NK-92 treated with Interleukin-12 subunit alpha and Interleukin-12 subunit beta, amount 100 ng/mL, for 24 hours (cell line): ENCODE data around the gene FGF18.
A peak's percentile ranks its signal among the peaks of the same experiment; 100 is the strongest.

ENCODE experiments used
- DNase-seq: peaks from one replicate; lab custom pipeline; 2025; lab: John Stamatoyannopoulos, UW

Gene FGF18

DNA sequence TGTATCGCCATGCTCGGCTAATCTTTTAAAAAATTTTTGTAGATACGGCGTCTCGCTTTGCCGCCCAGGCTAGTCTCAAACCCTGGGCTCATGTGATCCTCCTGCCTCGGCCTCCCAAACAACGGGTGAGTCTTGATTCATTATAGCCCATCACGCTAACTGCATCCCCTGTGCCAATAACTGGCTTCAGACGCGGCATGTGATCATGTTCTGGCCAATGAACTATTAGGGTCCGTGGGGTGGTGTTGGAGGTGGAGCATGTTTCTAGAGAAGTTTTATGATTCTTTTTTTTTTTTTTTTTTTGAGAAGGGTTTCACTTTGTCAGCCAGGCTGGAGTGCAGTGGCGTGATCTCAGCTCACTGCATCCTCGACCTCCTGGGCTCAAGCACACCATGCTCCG is 51.0 kb downstream of the FGF18 start:
- no peak for DNase-seq

DNA sequence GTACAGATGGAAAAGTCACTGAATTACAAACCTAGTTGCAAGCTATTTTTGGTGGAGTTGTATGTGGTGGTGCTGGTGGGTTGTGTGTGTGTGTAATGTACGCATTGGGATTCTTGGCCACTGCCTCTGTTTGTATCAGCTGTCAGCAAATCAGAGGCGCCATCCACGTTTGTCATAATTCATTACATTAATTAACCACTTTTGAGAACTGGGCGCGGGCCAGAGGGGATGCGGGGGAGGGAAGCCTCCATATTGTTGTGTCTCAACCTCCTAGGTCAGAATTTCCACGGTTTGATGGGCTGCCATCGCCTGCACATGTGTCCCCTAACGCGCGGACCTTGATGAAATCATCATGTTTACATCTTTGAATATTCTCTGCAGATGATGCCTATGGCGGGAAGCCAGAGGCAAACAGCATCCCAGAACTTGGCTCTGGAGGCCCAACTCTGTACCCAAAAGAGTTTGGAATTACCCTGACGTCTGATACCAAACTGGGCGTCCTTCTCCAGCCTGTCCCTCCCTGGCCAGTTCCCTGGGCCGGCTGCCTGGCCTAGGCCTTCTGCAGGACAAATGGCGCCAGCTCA is 54.9 kb downstream of the FGF18 start:
- no peak for DNase-seq

DNA sequence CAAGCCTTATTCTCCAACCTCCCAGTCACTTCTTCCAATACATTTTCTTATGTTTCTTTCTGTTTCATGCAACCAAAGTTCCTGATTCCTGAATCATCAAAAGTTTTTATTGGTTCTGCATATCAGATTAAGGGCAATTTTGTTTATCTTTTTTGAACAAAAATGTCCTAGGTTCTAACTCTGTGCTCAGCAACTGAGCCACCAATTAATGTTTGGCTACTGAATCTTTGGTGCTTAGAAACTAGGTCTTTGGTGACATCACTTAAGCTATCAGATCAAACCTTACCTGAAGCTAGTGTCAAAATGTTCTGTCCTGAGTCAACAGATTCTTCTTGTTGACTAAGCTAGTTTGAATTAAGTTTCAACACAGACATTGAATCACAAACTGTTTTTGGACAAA is 56.1 kb downstream of the FGF18 start:
- no peak for DNase-seq

DNA sequence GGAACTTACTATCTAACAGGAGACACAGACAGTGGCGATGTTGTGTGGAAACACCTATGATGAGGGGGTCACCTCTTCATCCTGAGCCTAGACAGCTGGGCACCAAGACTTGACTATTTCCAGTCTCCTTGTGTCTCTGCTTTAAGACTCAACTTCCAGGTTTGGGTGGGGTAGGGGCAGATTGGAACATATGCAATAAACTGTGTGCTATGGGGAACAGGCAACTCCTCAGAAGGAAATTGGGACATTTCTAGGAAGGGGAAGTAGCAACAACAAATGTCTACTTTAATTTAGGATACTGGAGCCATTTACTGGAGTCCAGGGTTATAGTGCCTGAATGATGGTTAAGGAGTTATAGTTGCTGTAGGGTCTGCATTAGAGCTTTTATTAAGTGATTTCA is 57.3 kb downstream of the FGF18 start:
- DNase-seq = no peak

DNA sequence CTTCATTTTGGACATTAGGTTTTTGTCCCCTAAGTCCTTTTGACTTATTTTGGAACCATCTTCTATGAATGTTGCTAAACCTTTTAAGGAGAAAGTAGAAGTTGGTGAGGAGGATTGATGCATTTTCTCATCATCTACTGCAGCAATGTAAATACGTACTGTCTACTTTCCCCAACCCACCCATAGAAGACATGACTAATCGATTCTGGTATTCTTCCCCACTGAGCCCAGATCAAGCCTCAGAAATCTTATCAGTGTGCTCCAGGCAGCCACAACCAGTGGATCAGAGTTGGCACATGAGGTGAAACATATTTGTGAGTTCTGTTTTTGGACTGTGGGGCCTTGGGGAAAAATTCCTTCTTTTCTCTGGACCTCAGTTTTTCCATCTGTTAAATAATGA is 57.7 kb downstream of the FGF18 start:
- no peak for DNase-seq

DNA sequence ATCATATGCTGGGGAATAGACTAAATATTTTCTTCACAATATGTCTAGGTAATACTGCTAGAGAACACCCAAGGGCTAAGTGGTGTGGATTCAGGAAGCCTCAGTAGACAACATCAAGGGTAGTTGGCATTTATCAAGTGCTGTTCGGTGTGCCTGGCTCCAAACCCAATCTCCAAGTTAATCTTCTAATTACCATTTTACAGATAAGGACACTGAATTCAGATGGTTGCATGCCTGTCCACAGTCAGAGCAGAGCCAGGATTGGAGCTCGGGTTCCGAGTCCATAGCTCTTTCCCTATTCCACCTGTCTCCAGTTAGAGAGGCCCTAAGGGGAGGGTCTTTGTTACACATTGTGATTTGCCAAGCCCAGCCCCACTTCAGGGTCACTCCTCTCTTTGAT is 58.2 kb downstream of the FGF18 start:
- no peak for DNase-seq

DNA sequence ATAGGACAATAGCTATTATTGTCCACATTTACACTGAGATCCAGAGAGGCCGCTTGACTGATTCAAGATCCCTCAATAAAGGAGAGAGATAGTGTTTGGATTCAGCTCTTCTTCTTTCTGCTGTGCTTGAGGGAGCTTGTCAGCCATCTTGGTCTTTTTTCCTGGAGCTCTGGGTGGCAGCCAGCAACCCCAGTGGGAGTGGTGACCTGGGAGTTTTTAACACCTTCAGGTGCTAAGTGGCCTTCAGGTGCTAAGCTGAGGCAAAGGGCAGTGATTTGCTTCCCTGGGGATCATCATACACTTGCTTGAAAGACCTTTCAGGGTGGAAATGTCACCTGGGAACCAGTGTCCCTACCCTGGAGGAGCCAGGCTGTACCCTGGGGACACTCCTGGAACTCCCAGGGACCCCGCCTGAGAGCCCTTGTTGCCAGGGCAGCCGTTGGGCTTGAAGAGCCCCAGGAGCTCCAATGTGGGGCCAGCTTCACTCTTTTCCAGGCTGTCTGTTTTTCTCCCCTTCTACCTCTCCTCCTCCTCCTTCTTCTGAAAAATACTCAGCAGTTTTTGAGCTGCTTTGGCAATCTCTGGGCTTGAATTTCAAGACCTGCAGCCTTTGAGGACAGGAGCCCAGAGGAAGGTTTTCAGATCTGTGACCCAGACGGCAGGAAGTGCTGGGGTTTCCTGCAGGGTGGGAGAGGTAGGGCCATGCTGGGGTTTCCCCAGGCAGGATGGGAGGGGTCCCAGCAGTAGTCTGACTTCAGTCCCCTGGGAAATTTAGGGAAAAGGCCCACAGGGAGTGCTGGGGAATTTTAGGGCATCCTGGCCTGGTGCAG is 59.7 kb downstream of the FGF18 start:
- no peak for DNase-seq

DNA sequence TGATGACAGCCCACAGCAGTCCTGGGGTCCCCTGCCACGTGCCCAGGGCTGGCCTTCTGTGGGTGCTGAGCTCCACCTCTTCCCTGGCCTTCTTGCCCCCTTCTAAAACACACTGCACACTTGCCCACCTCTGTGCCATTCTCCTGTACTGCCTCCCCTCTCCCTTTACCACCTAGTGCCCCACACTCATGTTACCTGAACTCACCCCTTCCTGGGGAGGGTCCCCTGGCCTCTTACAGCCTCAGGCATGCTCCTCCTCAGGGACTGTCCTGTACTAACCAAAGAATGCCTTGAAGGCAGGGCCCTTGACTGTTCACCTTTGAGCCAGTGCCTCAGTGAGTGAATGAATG is 60.3 kb downstream of the FGF18 start:
- no peak for DNase-seq

DNA sequence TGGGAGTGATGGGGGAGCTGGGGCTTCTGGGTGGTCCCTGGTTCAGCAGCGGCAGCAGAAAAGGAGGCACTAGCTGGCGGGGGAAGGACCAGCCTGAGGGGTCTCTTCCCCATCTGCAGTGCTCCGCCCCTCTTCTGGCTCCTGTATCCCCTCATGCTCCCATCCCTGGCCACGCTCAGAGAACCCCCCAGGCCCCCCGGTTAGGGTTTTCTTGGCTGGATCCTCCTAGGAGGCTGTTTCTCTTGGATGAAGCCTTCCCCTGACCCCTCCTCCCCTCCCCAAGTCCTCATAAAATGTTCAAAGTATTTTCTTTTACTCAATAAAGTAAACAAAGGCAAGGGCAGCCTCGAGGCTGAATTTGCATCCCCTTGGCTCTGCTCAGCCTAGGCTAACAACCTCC is 60.8 kb downstream of the FGF18 start:
- DNase-seq = no peak

DNA sequence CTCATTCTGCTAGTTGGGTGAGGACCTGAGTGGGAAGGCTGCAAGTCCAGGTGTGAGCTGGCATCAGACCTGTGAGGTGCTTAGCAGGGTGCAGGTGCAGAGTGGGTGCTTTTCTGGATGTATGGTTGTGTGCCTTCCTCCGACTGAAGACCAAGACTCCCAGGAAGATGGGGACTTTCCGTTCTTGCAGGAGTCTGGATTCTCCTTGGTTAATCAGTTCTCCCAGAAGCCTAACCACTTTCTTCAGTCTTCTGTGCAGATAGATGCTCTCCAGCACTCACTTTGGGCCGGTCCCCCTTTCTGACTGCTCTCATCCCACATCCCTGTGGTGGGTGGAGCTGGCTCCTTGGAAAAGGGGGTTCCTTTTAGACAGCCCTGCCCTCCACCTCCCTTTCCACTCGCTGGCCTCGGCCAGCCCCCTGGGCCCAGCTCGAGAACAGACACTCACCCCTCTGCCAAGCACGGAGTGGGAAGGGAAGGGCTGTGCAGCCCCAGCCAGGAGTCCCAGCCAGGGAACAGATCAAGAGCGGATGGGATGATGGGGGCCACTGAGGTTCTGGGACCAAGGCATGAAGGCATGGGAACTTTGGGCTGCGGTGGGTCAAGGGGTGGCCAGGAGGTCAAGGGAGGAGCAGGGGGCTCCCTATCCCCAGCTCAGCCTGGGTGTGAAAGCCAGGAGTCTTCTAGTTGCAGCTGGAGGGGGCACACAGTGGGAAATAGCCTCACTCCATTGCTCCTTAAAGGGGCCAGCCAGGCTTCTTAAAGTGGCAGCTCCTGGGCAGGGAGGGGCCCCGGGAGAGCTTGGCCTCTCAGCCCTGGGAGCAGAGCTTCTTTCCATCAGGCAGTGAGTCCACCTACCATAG is 62.4 kb downstream of the FGF18 start:
- no peak for DNase-seq

DNA sequence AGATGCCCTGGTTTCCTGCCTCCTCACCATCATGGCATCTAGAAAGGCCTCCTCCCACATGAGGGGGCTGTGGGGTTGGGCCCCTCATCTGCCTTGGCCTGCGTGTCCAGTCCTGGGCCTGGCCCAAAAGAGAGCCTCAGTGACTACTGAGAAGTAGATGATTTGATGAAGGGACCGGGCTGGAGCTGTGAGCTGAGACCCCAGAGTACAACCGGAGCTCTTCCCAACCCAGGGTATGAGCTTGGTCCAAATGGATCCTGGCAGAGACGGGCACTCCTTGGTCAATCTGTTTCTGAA is 62.9 kb downstream of the FGF18 start:
- no peak for DNase-seq

DNA sequence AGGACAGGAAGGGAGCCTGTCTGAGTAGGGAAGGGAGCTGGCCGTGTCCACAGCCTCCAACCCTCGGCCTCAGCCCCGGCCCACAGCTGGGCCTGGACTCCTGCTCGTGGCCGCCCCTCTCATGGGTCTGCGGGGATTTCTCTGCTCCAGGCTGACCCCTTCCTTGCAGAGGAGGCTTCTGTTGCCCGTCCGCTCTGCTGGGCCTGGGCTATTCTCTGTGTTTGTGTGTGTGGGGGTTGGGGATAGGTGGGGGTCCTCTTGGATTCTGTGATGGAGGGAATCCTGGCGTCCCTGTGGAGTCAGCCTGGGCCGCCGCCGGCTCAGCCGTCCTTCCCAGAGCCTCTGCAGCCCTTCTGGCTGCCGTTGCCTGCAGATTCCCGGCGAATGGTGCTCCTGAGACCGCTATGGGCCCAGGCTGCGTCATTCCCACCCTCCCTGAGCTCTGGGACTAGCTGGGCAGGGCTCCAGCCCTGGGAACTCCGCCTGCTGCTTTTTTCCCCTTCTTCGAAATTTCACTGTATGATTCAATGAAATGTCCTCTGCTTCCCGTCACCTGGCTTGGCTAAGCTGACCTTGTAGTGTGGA is 64.2 kb downstream of the FGF18 start:
- DNase-seq = no peak

DNA sequence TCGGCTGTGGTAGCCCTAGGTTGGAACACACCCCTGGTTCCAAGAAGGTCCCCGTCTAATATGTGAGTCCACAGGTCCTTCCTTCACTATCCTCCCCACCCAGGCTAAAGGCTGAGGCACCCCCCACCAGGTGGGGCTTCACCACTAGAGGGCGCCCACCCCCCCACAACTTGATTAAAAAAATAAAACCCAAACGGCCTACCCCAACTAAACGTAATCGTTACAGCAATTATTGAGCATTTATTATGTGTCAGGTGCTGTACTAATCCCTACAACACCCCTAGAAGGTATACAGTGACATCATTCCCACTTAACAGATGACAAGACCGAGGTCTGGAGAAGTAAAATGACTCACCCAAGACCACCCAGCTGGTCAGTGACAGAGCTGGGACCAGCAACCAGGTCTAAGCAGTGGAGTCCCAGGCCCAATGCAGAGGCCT is 65.0 kb downstream of the FGF18 start:
- DNase-seq = peak; percentile 12

DNA sequence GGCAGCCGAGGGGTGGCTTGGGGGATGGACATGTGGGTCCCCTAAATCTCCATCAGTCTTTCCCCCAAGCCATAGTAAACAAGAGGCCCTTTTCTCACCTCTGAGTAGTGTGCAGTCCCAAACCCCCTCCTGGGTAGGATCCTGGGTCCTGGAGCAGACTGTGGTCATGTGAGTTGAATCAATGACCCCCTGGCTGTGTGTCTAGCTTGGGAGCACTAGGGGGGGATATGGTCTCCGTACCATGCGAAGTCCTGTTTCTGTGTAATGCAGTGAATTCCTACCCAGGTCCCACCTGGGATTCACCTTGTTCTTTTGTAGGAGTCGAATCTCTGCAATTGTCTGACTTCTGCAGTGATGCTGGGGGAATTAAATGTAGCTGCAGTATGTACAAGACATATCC is 66.2 kb downstream of the FGF18 start:
- DNase-seq = no peak

DNA sequence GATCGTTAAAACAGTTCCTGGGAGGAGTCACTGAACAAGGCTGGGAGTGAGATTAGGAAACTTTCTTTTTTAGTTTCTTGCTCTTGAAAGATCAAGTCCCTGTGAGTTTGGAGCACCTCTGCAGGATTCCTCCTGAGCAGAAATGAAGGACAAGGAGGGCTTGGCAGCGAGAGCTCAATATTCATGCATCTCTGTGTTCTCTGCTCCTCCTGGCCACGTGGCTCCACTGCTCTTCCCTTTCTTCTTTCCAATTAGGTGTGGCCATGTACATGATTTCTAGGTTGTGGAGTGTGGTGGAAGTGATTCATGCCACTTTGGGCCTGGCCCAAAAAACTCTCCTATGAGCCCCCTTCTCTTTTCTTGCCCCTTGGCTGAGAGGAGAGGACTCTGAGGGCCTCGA is 67.2 kb downstream of the FGF18 start:
- no peak for DNase-seq

DNA sequence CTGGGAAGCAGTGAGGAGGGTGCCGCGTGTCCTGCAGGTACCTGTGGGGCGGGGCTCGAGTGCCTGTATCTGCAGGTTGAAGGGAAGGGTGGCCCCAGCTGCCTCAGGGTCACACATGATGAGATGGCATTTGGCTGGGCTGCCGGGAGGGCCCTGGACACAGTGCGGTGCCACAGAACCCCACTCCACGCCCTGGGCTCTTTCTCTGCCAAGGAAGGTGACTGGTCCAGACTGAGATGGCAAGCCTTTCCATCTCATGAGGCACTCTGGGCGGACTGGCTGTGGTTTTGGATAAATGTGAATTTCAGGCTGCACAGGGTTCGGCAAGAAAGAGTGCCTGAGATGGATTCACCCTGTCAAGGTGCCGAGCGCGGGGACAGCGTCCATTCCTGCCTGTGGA is 69.4 kb downstream of the FGF18 start:
- no peak for DNase-seq

DNA sequence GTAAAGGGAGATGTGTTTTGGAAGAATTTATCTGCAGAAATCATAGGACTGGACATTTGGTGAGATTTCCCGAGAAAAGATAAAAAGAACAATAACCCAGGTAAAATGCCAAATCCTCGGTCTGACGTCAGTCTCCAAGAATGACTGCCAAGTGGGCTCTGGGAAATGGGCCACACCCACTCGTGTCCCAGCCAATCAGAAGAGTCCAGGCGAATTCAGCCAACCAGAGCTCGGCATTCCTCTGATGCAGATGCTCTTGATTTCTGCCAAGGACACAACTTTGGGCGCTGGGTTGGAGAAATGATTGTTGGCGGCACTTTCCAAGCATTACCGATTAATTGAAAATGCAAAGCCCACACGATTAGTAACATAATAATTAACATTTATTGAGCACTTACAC is 73.3 kb downstream of the FGF18 start:
- DNase-seq = no peak

DNA sequence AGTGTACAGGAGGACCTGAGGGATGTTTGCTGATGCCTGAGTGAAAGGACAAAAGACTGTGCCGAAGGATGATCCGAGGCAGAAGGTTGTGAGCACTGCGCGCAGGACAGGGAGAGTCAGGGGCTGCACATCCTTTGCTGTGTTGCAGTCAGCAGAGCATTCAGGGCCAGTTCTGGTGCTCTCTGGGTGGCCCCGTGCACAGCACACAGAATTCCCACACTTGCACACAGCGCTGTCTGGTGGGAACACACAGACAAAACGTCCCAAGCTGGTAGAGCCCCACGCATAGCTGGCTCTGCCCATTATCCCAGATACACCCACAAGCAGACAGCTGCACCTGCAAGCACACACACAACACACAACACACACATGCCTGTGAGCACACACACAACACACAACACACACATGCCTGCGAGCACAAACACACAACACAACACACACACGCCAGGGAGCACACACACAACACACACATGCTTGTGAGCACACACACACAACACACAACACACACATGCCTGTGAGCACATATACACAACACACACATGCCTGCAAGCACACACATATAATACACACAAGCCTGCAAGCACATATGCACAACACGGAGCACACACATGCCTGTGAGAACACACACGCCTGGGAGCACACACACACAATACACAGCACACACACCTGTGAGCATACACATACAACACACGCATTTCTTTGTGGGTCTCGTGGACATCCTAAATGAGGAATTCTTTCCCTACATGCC is 74.4 kb downstream of the FGF18 start:
- no peak for DNase-seq

DNA sequence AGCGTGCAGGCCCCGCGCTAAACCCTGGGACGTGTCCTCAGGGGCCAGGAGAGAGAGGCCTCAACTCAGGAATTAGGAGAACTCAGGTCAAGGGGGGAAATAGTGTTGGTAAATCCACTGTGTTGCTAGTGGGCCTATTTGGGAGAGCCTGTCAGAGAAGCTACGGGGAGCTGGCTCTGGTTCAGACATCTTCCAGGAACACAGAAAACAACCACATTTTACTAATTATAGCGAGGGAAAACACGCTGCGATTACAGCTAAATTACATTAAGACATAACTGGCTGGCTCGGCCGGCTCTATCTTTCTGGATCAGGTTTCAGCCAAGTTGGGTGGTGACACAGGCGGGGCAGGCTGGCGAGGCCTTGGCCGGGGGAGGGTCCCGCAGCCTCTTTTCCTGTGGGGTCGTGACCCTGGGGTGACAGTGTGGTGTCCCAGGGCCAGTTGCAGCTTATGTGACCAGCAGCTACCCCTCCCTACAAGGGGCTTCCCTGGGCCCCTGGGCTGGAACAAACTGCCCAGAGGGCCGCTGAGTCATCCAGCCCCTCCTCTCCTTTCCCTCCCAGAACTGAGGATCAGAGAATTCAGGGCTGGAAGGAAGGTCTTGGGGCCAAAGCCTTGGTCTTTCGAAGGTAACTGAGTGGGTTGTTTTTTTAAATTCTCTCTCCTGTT is 75.1 kb downstream of the FGF18 start:
- DNase-seq = no peak

DNA sequence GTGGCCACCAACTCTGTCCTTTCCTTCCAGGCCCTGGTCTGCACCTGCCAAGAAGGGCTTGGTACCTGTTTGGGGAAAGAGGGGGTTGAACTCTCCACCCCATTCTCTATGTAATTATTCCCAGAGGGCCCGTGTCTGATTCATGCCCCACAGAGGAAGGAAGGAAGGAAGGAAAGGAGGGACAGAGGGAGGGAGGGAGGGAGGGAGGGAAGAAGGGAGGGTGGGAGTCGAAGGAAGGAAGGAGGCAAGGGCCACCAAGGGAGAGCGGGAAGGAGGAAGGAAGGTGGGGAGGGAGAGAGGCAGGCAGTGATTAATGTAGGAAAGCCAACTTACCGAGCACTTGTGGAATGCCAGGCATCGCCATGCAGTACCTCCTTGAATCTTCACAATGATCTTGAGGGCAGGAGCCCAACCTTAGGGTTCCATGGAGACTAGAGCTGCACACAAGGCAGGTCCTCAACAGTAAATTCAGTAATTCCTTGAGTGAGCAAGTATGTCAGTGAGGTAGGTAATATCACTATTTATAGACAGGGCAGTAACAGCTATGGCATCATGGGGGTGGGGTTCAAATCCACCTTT is 75.8 kb downstream of the FGF18 start:
- no peak for DNase-seq

DNA sequence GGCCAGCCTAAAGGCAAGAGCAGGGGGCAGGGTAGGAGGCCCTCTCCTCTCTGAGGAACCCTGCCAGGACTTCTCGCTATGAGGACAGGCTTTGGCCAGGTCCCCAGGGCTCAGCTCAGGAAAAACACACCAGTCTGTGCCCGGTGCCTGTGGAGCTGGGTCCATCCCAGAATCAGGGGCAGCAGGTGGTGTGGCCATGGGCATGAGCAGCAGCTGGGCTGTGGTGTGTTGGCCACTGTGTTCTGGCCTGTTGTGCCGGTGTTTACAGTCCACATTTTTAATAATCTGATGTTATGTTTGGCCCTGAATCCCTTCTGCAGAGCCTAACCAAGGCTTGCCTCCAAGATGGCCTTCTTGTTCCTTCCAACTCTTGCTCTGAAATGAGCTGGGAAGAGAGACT is 77.0 kb downstream of the FGF18 start:
- no peak for DNase-seq
